ENCODE results near the gene TUFT1.

DNA sequence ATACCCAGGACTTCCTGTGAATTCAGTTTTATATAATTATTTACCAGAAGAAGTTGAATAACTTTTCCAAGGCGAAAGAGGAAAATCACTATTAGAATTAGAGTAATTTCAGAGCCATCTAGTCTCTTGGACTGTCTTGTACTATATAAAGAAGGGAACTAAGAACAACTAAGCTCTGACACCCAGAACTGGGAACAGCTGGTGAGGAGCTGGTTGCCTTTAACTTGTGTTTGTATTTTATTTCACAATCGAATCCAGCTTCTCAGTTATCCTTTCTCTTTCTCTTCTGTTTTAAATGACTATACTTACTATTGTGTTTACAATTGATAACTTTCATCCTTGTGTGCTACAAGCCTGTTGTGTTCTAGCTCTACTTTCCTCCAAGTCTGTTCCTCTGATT lies 80.2 kb downstream of the TUFT1 start:
- TF ChIP-seq, protein P1, sequence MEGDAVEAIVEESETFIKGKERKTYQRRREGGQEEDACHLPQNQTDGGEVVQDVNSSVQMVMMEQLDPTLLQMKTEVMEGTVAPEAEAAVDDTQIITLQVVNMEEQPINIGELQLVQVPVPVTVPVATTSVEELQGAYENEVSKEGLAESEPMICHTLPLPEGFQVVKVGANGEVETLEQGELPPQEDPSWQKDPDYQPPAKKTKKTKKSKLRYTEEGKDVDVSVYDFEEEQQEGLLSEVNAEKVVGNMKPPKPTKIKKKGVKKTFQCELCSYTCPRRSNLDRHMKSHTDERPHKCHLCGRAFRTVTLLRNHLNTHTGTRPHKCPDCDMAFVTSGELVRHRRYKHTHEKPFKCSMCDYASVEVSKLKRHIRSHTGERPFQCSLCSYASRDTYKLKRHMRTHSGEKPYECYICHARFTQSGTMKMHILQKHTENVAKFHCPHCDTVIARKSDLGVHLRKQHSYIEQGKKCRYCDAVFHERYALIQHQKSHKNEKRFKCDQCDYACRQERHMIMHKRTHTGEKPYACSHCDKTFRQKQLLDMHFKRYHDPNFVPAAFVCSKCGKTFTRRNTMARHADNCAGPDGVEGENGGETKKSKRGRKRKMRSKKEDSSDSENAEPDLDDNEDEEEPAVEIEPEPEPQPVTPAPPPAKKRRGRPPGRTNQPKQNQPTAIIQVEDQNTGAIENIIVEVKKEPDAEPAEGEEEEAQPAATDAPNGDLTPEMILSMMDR (tag by site-specific recombination; IDR thresholded peaks at IDR 0.05), result no peak
- TF ChIP-seq HOXD13 (CRISPR knock-in tag; IDR thresholded peaks at IDR 0.05; ENCODE audit: borderline replicate concordance) (no peak), ZNF658 (tag by site-specific recombination; IDR thresholded peaks at IDR 0.05) (no peak), IKZF3 (tag by site-specific recombination; IDR thresholded peaks at IDR 0.05) (no peak), HOXC10 (CRISPR knock-in tag; IDR thresholded peaks at IDR 0.05) (no peak), SP2 (tag by site-specific recombination; IDR thresholded peaks at IDR 0.05) (no peak), ZFP69B (tag by site-specific recombination; IDR thresholded peaks at IDR 0.05) (no peak), YY1 (tag by site-specific recombination; IDR thresholded peaks at IDR 0.05) (no peak)
- TF ChIP-seq, protein P2, sequence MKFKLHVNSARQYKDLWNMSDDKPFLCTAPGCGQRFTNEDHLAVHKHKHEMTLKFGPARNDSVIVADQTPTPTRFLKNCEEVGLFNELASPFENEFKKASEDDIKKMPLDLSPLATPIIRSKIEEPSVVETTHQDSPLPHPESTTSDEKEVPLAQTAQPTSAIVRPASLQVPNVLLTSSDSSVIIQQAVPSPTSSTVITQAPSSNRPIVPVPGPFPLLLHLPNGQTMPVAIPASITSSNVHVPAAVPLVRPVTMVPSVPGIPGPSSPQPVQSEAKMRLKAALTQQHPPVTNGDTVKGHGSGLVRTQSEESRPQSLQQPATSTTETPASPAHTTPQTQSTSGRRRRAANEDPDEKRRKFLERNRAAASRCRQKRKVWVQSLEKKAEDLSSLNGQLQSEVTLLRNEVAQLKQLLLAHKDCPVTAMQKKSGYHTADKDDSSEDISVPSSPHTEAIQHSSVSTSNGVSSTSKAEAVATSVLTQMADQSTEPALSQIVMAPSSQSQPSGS (tag by site-specific recombination; IDR thresholded peaks at IDR 0.05; ENCODE audit: low read depth), result no peak
- TF ChIP-seq, protein P3, sequence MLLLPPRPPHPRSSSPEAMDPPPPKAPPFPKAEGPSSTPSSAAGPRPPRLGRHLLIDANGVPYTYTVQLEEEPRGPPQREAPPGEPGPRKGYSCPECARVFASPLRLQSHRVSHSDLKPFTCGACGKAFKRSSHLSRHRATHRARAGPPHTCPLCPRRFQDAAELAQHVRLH (tag by site-specific recombination; IDR thresholded peaks at IDR 0.05), result no peak
